GM21529 (cell line): ENCODE data around the gene CHRNA7.
A peak's percentile ranks its signal among the peaks of the same experiment; 100 is the strongest.
"Not testable (repeated sequence)": the region's sequence is repeated elsewhere in the genome, so short reads cannot be mapped to it uniquely, and the experiment has no call there.

Source experiments
- ATAC-seq: cut with Tn5 transposase; IDR thresholded peaks from one replicate; pipeline ENCODE4 v1.9.1; 2021; ENCODE audit not compliant: unreplicated experiment

The CHRNA7 gene

DNA sequence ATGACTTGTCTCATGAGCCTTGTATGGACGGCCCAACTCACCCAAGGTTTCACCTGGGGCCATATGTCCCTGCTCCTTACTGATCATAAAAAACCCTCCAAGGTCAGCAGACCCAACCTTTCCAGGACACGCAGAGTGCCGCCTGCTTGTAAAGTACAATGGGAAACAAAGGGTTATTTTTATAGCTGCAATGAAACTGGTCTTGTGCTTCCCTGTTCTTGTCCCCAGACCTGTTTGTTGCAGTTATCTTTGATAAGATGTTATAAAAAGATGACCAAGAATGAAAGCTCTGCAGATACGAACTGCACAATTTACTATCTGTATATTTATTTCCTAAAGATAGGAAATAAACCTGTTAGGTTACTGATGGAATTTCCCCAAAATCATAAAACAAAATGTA, 136.0 kb downstream of the CHRNA7 start:
- ATAC-seq: not testable (repeated sequence)

- ATAC-seq: not testable (repeated sequence)
Observed at GRCh38 chr15:32167913-32168312, 137.6 kb downstream of the CHRNA7 start.

DNA sequence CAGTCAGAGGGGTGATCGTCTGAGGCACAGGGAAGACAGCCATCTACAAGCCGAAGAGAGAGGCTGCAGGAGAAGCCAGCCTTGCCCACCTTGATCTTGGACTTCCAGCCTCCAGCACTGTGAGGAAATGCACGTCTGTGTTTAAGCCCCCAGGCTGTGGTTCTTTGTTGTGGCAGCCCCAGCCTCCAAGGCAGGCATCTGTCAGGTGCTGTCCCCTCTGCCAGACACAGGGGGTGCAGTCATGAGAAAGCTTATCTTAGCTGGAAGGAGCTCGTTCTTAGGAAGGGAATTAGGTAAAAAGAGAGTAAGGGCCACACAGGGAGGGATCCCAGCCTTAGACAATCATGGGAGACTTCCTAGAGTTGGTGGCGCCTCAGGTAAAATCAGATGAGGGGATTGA, 150.3 kb downstream of the CHRNA7 start:
- ATAC-seq: not testable (repeated sequence)

- not testable (repeated sequence) for ATAC-seq
Observed at GRCh38 chr15:32193780-32194179, 163.5 kb downstream of the CHRNA7 start.

DNA sequence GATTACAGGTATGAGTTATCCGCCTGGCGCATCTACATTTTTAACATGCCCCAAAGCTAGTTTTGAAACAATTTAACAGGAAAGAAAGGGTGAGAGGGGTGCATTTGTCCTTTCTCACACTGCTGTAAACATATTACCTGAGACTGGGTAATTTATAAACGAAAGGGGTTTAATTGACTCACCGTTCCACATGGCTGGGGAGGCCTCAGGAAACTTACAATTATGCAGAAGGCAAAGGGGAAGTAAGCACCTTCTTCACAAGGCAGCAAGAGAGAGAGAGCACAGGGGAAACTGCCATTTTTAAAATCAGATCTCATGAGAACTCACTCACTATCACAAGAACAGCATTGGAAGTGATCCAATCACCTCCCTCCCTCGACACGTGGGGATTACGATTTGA, 165.9 kb downstream of the CHRNA7 start:
- peak; percentile 61 for ATAC-seq

GRCh38 chr15:32198938-32199337, 168.6 kb downstream of the CHRNA7 start:
- ATAC-seq: not testable (repeated sequence)

DNA sequence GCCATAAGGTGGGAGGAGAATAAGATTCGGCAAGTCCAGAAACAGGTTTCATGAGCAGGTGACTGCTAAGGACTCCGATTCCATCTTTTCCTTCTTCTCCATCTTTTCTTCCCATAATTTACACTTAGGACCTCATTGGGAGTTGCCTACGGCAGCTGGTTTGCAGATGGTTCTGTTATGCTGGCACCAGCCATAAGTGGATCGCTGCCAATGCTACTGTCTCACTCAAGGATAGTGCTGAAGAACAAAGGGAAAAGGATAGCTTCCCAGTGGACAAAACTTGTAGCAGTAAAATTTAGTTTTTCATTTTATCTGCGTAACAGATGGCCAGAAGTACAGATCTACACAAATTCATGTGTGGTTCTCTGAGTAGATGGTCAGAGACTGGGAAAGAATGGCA, 178.8 kb downstream of the CHRNA7 start:
- ATAC-seq: not testable (repeated sequence)

- ATAC-seq: no peak
Observed at GRCh38 chr15:32218666-32219065, 188.4 kb downstream of the CHRNA7 start.
